BE2C (cell line): ENCODE measurements around the gene PCBP4.
"Not testable (repeated sequence)": the region's sequence is repeated elsewhere in the genome, so short reads cannot be mapped to it uniquely, and the experiment has no call there.

Experiments used
- DNase-seq: peaks from one replicate; pipeline ENCODE4 v3.0.0-alpha.2; 2020
- H3K27me3 ChIP-seq: fragments of 250-450 bp; sonication (Bioruptor Pico); 2 replicates; pipeline ENCODE4 v1.5.1; 2020; ENCODE audit warnings: mild to moderate bottlenecking
- H3K36me3 ChIP-seq: fragments of 250-450 bp; sonication (Bioruptor Pico); 2 replicates; pipeline ENCODE4 v1.5.1; 2020; ENCODE audit warnings: mild to moderate bottlenecking
- H3K4me1 ChIP-seq: fragments of 250-450 bp; sonication (Bioruptor Pico); 2 replicates; pipeline ENCODE4 v1.5.1; 2020
- H3K4me3 ChIP-seq: 2 replicates; pipeline ENCODE4 v1.5.1; 2011; ENCODE audit warnings: low read depth, low read length
- H3K9me3 ChIP-seq: fragments of 250-450 bp; sonication (Bioruptor Pico); 2 replicates; pipeline ENCODE4 v1.5.1; 2020
- CTCF ChIP-seq: IDR thresholded peaks from 2 replicates; pipeline ENCODE4 v1.5.1; 2012; ENCODE audit warnings: mild to moderate bottlenecking, low read depth, low read length

The PCBP4 gene

DNA sequence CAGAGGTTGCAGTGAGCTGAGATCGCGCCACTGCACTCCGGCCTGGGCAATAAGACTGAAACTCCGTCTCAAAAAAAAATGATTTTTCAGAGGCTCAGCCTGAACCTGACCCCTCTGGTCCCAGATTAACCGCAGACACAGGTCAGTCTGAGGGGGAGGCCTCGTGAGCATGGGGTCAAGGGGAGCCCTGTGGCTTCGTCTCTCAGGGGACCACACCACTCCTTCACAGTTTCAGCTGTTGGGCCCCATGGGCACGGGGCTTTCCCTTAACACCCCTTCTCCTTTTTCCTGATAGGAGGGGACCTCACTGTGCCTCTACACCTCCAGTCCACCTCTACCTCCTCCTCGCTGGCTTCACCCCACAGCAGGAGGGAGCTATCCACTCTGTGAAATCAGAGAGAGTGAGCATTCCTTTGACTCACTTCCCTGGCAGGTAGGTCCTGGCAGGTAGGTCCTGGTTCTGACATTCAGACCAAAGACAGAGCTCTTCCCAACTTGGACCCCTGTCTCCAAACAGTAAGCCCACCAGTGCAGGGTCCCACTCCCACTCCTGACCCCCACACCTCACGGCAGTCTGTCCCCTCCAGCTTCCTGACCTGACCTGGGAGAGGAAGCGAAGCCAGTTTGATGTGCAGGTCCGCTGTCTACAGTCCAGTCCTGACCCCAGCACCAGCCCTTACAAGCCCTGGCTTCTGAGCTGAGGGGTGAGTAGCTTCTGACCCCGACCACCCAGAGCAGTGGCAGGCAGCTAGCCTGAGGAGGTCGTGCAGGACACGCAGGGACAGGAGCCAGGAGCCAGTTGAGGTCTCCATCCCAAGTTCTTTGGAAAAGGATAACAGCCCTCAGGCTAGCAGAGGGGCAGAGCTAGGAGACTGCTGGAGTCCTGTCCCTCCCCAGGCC is 34.5 kb downstream of the PCBP4 start:
- TF ChIP-seq CTCF, result no peak
- H3K27me3 ChIP-seq, result no peaks in the 10 kb centered on the region
- no peaks in the 10 kb centered on the region for H3K4me1 ChIP-seq
- DNase-seq, result no peak
- H3K36me3 ChIP-seq, result peaks cover 19% of the 10 kb centered on the region
- H3K9me3 ChIP-seq, result no peaks in the 10 kb centered on the region
- no peak overlapping the region for H3K4me3 ChIP-seq

DNA sequence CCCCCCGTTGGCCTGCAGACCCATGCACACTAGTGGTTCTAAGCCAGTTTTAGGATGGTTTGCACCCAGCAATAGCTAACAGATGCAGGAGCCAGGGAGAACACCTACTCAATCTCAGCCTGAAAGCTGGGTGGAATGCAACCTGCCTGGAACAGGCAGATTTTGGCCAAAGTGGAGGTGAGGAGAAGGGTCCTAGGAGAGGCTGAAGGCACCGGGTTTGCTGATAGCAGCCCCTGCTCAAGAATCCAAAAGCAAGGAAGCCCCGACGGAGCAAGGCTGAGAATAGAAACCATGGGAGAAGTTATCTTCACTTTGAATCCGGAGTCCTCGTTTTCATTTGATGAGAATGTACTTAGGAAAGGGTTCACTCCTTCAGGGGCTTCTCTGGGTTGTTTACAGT is 35.5 kb downstream of the PCBP4 start:
- no peaks in the 10 kb centered on the region for H3K9me3 ChIP-seq
- no peak for DNase-seq
- no peaks in the 10 kb centered on the region for H3K4me1 ChIP-seq
- H3K36me3 ChIP-seq, result peaks cover 10% of the 10 kb centered on the region
- H3K27me3 ChIP-seq, result no peaks in the 10 kb centered on the region
- H3K4me3 ChIP-seq, result no peak overlapping the region
- no peak for TF ChIP-seq CTCF

DNA sequence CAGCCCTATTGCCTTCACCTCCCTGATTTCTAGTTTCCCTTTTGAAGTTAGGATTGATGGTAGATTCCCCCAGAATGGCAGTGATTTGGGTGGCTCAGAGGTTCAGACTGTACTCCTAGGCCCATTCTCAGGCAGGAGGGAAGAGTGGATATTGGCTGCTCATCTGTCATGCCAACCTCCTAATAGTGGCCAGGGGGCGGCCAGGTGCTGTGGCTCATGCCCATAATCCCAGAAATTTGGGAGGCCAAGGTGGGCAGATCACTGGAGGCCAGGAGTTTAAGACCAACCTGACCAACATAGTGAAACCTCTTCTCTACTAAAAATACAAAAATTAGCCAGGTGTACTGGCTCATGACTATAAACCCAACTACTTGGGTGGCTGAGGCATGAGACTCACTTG is 36.8 kb downstream of the PCBP4 start:
- no peaks in the 10 kb centered on the region for H3K27me3 ChIP-seq
- DNase-seq, result no peak
- no peaks in the 10 kb centered on the region for H3K4me1 ChIP-seq
- no peak overlapping the region for H3K4me3 ChIP-seq
- TF ChIP-seq CTCF, result no peak
- H3K36me3 ChIP-seq, result peaks cover 8% of the 10 kb centered on the region
- H3K9me3 ChIP-seq, result no peaks in the 10 kb centered on the region

GRCh38 chr3:51929420-51930003 is 37.7 kb downstream of the PCBP4 start:
- no peak for TF ChIP-seq CTCF
- Histone ChIP-seq H3K36me3 (peaks cover 6% of the 10 kb centered on the region), H3K27me3 (no peaks in the 10 kb centered on the region), H3K4me3 (no peak overlapping the region), H3K9me3 (no peaks in the 10 kb centered on the region), H3K4me1 (no peaks in the 10 kb centered on the region)
- DNase-seq, result no peak

GRCh38 chr3:51928981-51929380 is 38.3 kb downstream of the PCBP4 start:
- not testable (repeated sequence) for H3K27me3 ChIP-seq, H3K4me1 ChIP-seq, H3K36me3 ChIP-seq, H3K4me3 ChIP-seq, DNase-seq, H3K9me3 ChIP-seq

GRCh38 chr3:51928438-51928837 is 38.8 kb downstream of the PCBP4 start:
- no peaks in the 10 kb centered on the region for H3K36me3 ChIP-seq
- H3K4me3 ChIP-seq, result no peak overlapping the region
- no peak for DNase-seq
- TF ChIP-seq CTCF, result no peak
- no peaks in the 10 kb centered on the region for H3K27me3 ChIP-seq
- no peaks in the 10 kb centered on the region for H3K4me1 ChIP-seq
- H3K9me3 ChIP-seq, result no peaks in the 10 kb centered on the region
